Omental fat pad (tissue), 4 donors: ENCODE measurements around the gene SHISA3. TPM values are rescaled to one million over a fixed set of nuclear protein-coding genes. Genes with fewer than 3 reads are reported as not detected.
A peak's percentile ranks its signal among the peaks of the same experiment; 100 is the strongest.

Experiments used
- ATAC-seq: fragments of 150-250 bp; one replicate; pipeline ENCODE4 v1.9.1; 2016; ENCODE audit warnings: mild to moderate bottlenecking, moderate library complexity; ENCODE audit not compliant: low FRiP score
- DNase-seq: peaks from one replicate; pipeline ENCODE4 v3.0.0-alpha.2; 2019; ENCODE audit warnings: low spot score
- total RNA-seq, 4 donors: library from RNA; depleted of rRNA; stranded (reverse); fragments of >200 nt; gene quantifications; one replicate each; pipeline ENCODE4 v1.1.0, GENCODE V29; 2016
- TF ChIP-seq, protein P1 (sequence below), 3 donors: fragments of 450-650 bp; IDR thresholded peaks; one replicate each; pipeline ENCODE4 v1.5.1; 2016 to 2017; ENCODE audit warnings: antibody characterized with exemption in 3 of 3, mild to moderate bottlenecking in 3 of 3, moderate library complexity in 2 of 3

The SHISA3 gene
- total RNA-seq, 4 donors from 2014 or later, result 1.8 to 10.1 (median 4.0) TPM

- TF ChIP-seq, protein P1, sequence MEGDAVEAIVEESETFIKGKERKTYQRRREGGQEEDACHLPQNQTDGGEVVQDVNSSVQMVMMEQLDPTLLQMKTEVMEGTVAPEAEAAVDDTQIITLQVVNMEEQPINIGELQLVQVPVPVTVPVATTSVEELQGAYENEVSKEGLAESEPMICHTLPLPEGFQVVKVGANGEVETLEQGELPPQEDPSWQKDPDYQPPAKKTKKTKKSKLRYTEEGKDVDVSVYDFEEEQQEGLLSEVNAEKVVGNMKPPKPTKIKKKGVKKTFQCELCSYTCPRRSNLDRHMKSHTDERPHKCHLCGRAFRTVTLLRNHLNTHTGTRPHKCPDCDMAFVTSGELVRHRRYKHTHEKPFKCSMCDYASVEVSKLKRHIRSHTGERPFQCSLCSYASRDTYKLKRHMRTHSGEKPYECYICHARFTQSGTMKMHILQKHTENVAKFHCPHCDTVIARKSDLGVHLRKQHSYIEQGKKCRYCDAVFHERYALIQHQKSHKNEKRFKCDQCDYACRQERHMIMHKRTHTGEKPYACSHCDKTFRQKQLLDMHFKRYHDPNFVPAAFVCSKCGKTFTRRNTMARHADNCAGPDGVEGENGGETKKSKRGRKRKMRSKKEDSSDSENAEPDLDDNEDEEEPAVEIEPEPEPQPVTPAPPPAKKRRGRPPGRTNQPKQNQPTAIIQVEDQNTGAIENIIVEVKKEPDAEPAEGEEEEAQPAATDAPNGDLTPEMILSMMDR (IDR thresholded peaks at IDR 0.05), result no peak
- ATAC-seq (no peak), DNase-seq (no peak)
Observed at GRCh38 chr4:42398871-42399331, 1.6 kb downstream of the SHISA3 start.

DNA sequence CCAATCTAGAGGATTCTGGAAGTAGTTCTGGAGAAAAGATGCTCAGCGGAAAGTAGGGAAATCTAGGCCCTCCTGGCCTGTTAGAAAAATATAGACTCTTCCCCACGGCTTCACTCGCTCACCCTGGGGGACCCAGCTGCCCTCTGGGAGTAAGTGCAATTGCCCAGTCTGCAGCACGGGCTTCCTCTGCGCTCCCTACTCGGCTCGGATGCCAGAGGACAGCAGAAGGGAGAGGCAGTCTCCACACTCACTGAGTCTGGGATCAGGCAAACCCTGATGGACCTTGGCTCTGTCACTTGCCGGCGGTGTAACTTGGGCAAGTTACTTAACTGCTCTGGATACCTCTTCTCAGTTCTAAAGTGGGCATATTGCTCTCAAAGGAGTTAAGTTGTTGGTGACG lies 2.1 kb downstream of the SHISA3 start:
- ATAC-seq, result no peak
- TF ChIP-seq, protein P1 (IDR thresholded peaks at IDR 0.05), result no peak
- no peak for DNase-seq

DNA sequence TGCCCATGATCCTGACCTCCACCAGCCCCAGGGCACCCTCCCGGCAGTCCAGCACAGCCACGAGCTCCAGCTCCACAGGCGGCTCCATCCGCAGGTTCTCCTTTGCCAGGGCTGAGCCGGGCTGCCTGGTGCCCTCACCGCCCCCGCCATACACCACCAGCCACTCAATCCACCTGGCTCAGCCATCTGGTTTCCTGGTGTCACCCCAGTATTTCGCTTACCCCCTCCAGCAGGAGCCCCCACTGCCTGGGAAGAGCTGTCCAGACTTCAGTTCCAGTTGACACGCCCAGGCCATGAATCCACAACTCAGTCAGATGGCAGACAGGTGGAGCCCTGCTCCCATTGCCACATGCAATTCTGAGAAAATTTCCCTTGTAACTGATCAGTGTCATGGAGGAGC lies 3.9 kb downstream of the SHISA3 start:
- DNase-seq, result no peak
- ATAC-seq, result no peak
- TF ChIP-seq, protein P1 (IDR thresholded peaks at IDR 0.05), result no peak

- TF ChIP-seq, protein P1 (IDR thresholded peaks at IDR 0.05), result no peak
- DNase-seq (no peak), ATAC-seq (no peak)
Observed at GRCh38 chr4:42404001-42404400, 6.7 kb downstream of the SHISA3 start.

- TF ChIP-seq, protein P1 (IDR thresholded peaks at IDR 0.05), result no peak
- no peak for ATAC-seq
- no peak for DNase-seq
Observed at GRCh38 chr4:42410446-42410845, 13.2 kb downstream of the SHISA3 start.

GRCh38 chr4:42411803-42412202 lies 14.5 kb downstream of the SHISA3 start:
- ATAC-seq (peak; percentile 31), DNase-seq (no peak)
- TF ChIP-seq, protein P1 (IDR thresholded peaks at IDR 0.05), result no peak

- ATAC-seq (peak; percentile 82), DNase-seq (no peak)
- TF ChIP-seq, protein P1 (IDR thresholded peaks at IDR 0.05), result no peak
Observed at GRCh38 chr4:42412251-42412650, 15.0 kb downstream of the SHISA3 start.
